Spinal cord (tissue), 10 donors: ENCODE data around the gene ADAMTSL1. TPM values are rescaled to one million over a fixed set of nuclear protein-coding genes. Genes with fewer than 3 reads are reported as not detected.

Experiments used
- DNase-seq, 6 donors: peaks; one replicate each; pipeline versions ENCODE4 v3.0.0 to v3.0.0-alpha.2; 2013 to 2015; ENCODE audit warnings: low spot score in 6 of 6, low read depth in 4 of 6
- H3K27ac ChIP-seq: one replicate; pipeline ENCODE4 v1.5.1; 2013; ENCODE audit warnings: low read depth, low read length, control low read depth
- H3K27me3 ChIP-seq: one replicate; pipeline ENCODE4 v1.6.1; 2013; ENCODE audit warnings: low read length; ENCODE audit not compliant: control insufficient read depth, insufficient read depth
- H3K36me3 ChIP-seq: one replicate; pipeline ENCODE4 v1.6.1; 2013; ENCODE audit warnings: low read length; ENCODE audit not compliant: control insufficient read depth, insufficient read depth
- H3K4me1 ChIP-seq: one replicate; pipeline ENCODE4 v1.6.1; 2013; ENCODE audit warnings: low read length; ENCODE audit not compliant: control insufficient read depth, insufficient read depth
- H3K4me3 ChIP-seq: one replicate; pipeline ENCODE4 v1.5.1; 2013; ENCODE audit warnings: low read depth, low read length, control low read depth
- H3K9me3 ChIP-seq: one replicate; pipeline ENCODE4 v1.6.1; 2013; ENCODE audit warnings: low read length; ENCODE audit not compliant: control insufficient read depth, insufficient read depth
- WGBS: methylation state at CpG from one replicate; pipeline ENCODE4 v1.1.5; 2013; ENCODE audit warnings: missing lambda C conversion rate; ENCODE audit not compliant: insufficient coverage; 5-methylcytosine and 5-hydroxymethylcytosine counted together
- long read RNA-seq, 4 donors: transcript quantifications; one replicate each; lab custom pipeline, GENCODE V29; 2026
- polyA plus RNA-seq, 2 donors: library from polyadenylated mRNA; unstranded; fragments of 120-200 nt; gene quantifications; one replicate each; pipeline ENCODE4 v1.2.1, GENCODE V29; 2013; ENCODE audit not compliant: insufficient read length in 2 of 2
- total RNA-seq, 2 donors: library from RNA; depleted of rRNA in 1 of 2; stranded (reverse); fragments of 120-200 nt in 1 of 2; fragments of >200 nt in 1 of 2; gene quantifications; one replicate each; pipeline versions ENCODE4 v1.2.3 to v1.2.4, GENCODE V29; 2013 to 2014
- donor health status: healthy.

The ADAMTSL1 gene
- 10 to 100 TPM; 31.5 to 35.3 TPM for total RNA-seq
- 10 to 100 TPM; 21.7 to 25.3 TPM for polyA plus RNA-seq
- long read RNA-seq, donor 1, partial matches to known transcripts: 0 of 2 reads
- long read RNA-seq, donor 1, other reads (novel, unspliced or antisense): 0 of 2 reads
- long read RNA-seq, donor 2, full-length matches to known transcripts: 3 of 3 reads
- long read RNA-seq, donor 2, partial matches to known transcripts: 0 of 3 reads
- long read RNA-seq, donor 2, other reads (novel, unspliced or antisense): 0 of 3 reads
- long read RNA-seq, donor 3, partial matches to known transcripts: 0 of 3 reads
- long read RNA-seq, donor 3, other reads (novel, unspliced or antisense): 0 of 3 reads
- long read RNA-seq, donor 4, partial matches to known transcripts: 0 of 1 reads
- long read RNA-seq, donor 4, other reads (novel, unspliced or antisense): 0 of 1 reads

DNA sequence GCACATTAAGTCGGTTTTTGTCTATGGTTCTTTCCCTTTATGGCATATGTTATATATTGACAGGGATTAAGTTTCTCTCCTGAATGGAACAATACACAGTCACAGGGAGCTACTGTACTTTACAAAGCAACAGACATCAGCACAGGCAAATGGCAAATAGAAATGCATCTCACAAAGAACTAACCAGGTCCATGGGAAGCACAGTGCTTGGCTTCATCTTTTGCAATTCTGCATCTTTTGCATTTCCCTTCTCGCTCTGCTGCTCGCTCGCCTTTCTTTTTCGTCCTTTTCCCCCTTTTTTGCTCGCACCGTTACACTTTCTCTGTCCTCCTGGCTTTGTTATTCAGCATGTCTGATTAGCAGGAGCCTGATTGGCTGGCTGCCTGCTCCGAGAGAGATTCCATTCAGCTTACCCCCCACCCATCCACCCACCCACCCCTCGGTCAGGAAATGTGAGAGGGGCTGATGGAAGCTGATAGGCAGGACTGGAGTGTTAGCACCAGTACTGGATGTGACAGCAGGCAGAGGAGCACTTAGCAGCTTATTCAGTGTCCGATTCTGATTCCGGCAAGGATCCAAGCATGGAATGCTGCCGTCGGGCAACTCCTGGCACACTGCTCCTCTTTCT is at the start of gene ADAMTSL1:
ADAMTSL1 (plus strand) TSS at position 502 of the 628 bp plus-strand sequence; CDS start at position 582, 80 bp downstream.
- peak in 5 of 6 donors; percentile 68 to 97 (median 78) for DNase-seq
- H3K9me3 ChIP-seq: no peaks in the 10 kb centered on the region
- peak within 1 kb of the TSS; percentile 81 for H3K27ac ChIP-seq
- H3K4me3 ChIP-seq: peak within 1 kb of the TSS; percentile 51
- no peaks in the 10 kb centered on the region for H3K36me3 ChIP-seq
- H3K4me1 ChIP-seq: peaks cover under 1% of the 10 kb centered on the region
- 4% methylated on average over 10 of the region's 13 CpGs for WGBS
- H3K27me3 ChIP-seq: no peaks in the 10 kb centered on the region

GRCh38 chr9:18427691-18428090 is 46.3 kb upstream of the ADAMTSL1 start:
- no peak overlapping the region for H3K4me3 ChIP-seq
- 67% methylated on average over 1 of the region's 4 CpGs for WGBS
- H3K27me3 ChIP-seq: no peaks in the 10 kb centered on the region
- DNase-seq: no peak
- no peaks in the 10 kb centered on the region for H3K36me3 ChIP-seq
- H3K4me1 ChIP-seq: no peaks in the 10 kb centered on the region
- H3K9me3 ChIP-seq: no peaks in the 10 kb centered on the region
- no peak overlapping the region for H3K27ac ChIP-seq

- no peak for DNase-seq
- no CpG with 5 or more reads among the region's 3 CpGs for WGBS
- H3K9me3 ChIP-seq: no peaks in the 10 kb centered on the region
- H3K27me3 ChIP-seq: no peaks in the 10 kb centered on the region
- no peak overlapping the region for H3K27ac ChIP-seq
- H3K4me3 ChIP-seq: no peak overlapping the region
- H3K36me3 ChIP-seq: no peaks in the 10 kb centered on the region
- H3K4me1 ChIP-seq: no peaks in the 10 kb centered on the region
Observed at GRCh38 chr9:18428661-18429060, 45.3 kb upstream of the ADAMTSL1 start.

GRCh38 chr9:18429070-18429469 is 44.9 kb upstream of the ADAMTSL1 start:
- no CpG with 5 or more reads among the region's 2 CpGs for WGBS

DNA sequence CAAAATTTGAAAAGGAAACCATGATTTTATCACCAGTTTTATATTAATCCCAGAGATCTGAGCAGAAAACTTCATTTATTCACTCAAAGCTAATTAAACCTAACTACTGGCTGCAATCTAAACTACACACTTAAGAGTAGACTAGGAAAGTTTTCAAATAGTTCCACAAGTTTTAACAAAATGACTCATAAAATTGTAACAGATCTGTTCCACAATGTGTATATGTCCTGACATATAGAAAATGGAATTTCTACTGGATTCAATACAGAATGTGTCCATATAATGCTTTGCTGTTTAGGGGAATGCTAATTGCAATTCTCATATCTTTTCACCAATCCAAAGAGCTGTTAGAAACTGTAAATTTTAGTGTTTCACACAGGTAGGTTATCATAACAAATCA is 40.3 kb upstream of the ADAMTSL1 start:
- DNase-seq: no peak
- H3K27ac ChIP-seq: no peak overlapping the region
- no peak overlapping the region for H3K4me3 ChIP-seq
- H3K36me3 ChIP-seq: no peaks in the 10 kb centered on the region
- H3K4me1 ChIP-seq: peaks cover 11% of the 10 kb centered on the region
- no peaks in the 10 kb centered on the region for H3K9me3 ChIP-seq
- no peaks in the 10 kb centered on the region for H3K27me3 ChIP-seq

More at GRCh38 chr9:18429070-18429469, 44.9 kb upstream of the ADAMTSL1 start:
- no peaks in the 10 kb centered on the region for H3K27me3 ChIP-seq
- no peak overlapping the region for H3K27ac ChIP-seq
- no peaks in the 10 kb centered on the region for H3K4me1 ChIP-seq
- DNase-seq: no peak
- no peak overlapping the region for H3K4me3 ChIP-seq
- H3K9me3 ChIP-seq: no peaks in the 10 kb centered on the region
- no peaks in the 10 kb centered on the region for H3K36me3 ChIP-seq

GRCh38 chr9:18437315-18438201 is 36.4 kb upstream of the ADAMTSL1 start:
- H3K4me1 ChIP-seq: peaks cover 15% of the 10 kb centered on the region
- no peak overlapping the region for H3K27ac ChIP-seq
- H3K9me3 ChIP-seq: no peaks in the 10 kb centered on the region
- no peaks in the 10 kb centered on the region for H3K27me3 ChIP-seq
- 20% methylated on average over 4 of the region's 9 CpGs for WGBS
- no peaks in the 10 kb centered on the region for H3K36me3 ChIP-seq
- no peak overlapping the region for H3K4me3 ChIP-seq
- peak in 1 of 6 donors; percentile 51 for DNase-seq

DNA sequence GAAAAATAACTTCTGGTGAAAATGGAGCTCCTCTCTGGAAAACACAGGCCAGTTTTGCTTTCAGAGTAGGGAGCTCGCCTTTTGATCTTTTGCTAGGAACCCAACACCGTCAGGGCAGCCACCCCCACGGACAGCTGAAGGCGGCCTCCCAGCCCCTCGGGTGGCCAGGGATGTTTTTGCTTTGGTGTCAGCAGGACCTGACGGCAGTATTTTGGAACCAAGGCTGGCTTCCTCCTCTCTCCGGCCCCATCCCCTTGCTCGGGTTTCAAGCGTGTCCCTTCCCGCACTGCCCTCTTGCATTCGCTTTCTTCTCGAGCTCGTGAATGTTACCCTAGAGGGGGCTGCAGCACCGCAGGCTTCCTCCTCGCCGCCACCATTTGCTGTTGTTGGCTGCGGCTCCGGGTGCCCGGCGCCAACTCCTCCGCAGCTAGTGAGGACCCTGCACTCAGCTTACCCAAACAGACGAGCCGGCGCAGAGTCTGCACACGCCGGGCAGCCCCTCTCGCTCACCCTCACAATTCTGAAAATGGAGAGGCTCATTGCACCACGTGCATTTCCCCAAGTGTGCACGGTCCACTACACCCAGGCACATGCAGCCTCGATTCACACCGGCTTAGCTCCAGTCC is 35.5 kb upstream of the ADAMTSL1 start:
- peak overlapping the region; percentile 44 for H3K27ac ChIP-seq
- WGBS: 2% methylated on average over 29 of the region's 31 CpGs
- H3K4me1 ChIP-seq: peaks cover 15% of the 10 kb centered on the region
- no peaks in the 10 kb centered on the region for H3K27me3 ChIP-seq
- no peaks in the 10 kb centered on the region for H3K9me3 ChIP-seq
- H3K4me3 ChIP-seq: peak overlapping the region; percentile 46
- no peaks in the 10 kb centered on the region for H3K36me3 ChIP-seq
- peak in 4 of 6 donors; percentile 29 to 92 (median 60) for DNase-seq

- Histone ChIP-seq H3K27ac (peak overlapping the region; percentile 44), H3K9me3 (no peaks in the 10 kb centered on the region), H3K4me1 (peaks cover 15% of the 10 kb centered on the region), H3K36me3 (no peaks in the 10 kb centered on the region), H3K4me3 (peak overlapping the region; percentile 46), H3K27me3 (no peaks in the 10 kb centered on the region)
- WGBS: 76% methylated on average over 6 of the region's 7 CpGs
- DNase-seq: no peak
Observed at GRCh38 chr9:18438951-18439350, 35.0 kb upstream of the ADAMTSL1 start.

DNA sequence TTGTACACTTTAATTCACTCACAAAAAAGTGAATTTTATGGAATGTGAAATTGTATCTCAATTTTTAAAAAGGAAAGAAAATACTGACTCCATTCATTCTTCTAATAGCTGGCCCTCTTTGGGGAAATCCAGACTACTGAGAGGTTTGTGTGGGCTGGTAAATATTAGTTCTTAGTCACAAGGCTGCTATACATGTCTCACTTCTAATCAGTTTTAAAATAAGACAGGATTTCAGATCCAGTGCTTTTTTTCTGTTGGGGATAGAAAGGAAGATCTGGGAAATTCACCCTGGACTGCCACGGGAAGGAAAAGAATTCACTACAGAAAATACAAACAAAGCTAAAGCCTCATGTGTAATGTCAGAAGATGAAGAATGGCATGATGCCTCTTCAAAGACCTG is 32.7 kb upstream of the ADAMTSL1 start:
- no peak overlapping the region for H3K27ac ChIP-seq
- DNase-seq: peak in 1 of 6 donors; percentile 36
- no peaks in the 10 kb centered on the region for H3K27me3 ChIP-seq
- H3K36me3 ChIP-seq: no peaks in the 10 kb centered on the region
- no peaks in the 10 kb centered on the region for H3K9me3 ChIP-seq
- H3K4me1 ChIP-seq: peaks cover 15% of the 10 kb centered on the region
- H3K4me3 ChIP-seq: no peak overlapping the region
- no CpG with 5 or more reads among the region's 1 CpG for WGBS
